Left ventricle myocardium inferior (tissue), 1 donor: ENCODE measurements around the gene GJC1. TPM values are rescaled to one million over a fixed set of nuclear protein-coding genes. Genes with fewer than 3 reads are reported as not detected.

Experiments used
- DNase-seq: peaks from one replicate; pipeline ENCODE4 v3.0.0-alpha.2; 2020
- H3K27ac ChIP-seq: fragments of 200-600 bp; replicated peaks from 2 replicates; pipeline ENCODE4 v1.8.0; 2021
- H3K27me3 ChIP-seq: fragments of 200-600 bp; 2 replicates; pipeline ENCODE4 v1.8.0; 2021; ENCODE audit warnings: low read depth
- H3K36me3 ChIP-seq: fragments of 200-600 bp; 2 replicates; pipeline ENCODE4 v1.8.0; 2021
- H3K4me1 ChIP-seq: fragments of 200-600 bp; 2 replicates; pipeline ENCODE4 v1.8.0; 2021
- H3K4me3 ChIP-seq: fragments of 200-600 bp; 2 replicates; pipeline ENCODE4 v1.8.0; 2021; ENCODE audit warnings: mild to moderate bottlenecking, moderate library complexity
- H3K9me3 ChIP-seq: fragments of 200-600 bp; replicated peaks from 2 replicates; pipeline ENCODE4 v1.8.0; 2021
- CTCF ChIP-seq: fragments of 200-600 bp; IDR thresholded peaks from 2 replicates; pipeline ENCODE4 v1.8.0; 2021; ENCODE audit warnings: antibody characterized with exemption, mild to moderate bottlenecking, borderline replicate concordance
- intact Hi-C: fragments of 100-400 bp; cut with micrococcal nuclease; formaldehyde crosslinking; loops from one replicate; pipeline ENCODE4 v1.11.0; 2022
- total RNA-seq: library from RNA; stranded (reverse); fragmentation: NEBNext Ultra II Directional; extraction: Animal tissue kit (Norgen Biotek cat#: 25700); gene quantifications from one replicate; pipeline ENCODE4 v1.2.1, GENCODE V29; 2021
- donor health status: DM: no; HTN: yes; CAD: no; lungs with severe emphysema.

The GJC1 gene
- total RNA-seq, 1 donor from 2014 or later: 18.8 TPM

- Histone ChIP-seq H3K4me3 (no peak overlapping the region), H3K9me3 (no peaks in the 10 kb centered on the region), H3K27me3 (no peaks in the 10 kb centered on the region), H3K4me1 (peaks cover 39% of the 10 kb centered on the region), H3K36me3 (peaks cover 27% of the 10 kb centered on the region), H3K27ac (no peak overlapping the region)
- no peak for DNase-seq
- no peak for TF ChIP-seq CTCF
- intact Hi-C loops: no loop called here
Observed at GRCh38 chr17:44808156-44808555, 21.9 kb downstream of the GJC1 start.

- intact Hi-C loops: no loop called here
- H3K9me3 ChIP-seq: no peaks in the 10 kb centered on the region
- TF ChIP-seq CTCF: no peak
- H3K36me3 ChIP-seq: peaks cover 27% of the 10 kb centered on the region
- H3K4me1 ChIP-seq: peaks cover 39% of the 10 kb centered on the region
- DNase-seq: no peak
- no peaks in the 10 kb centered on the region for H3K27me3 ChIP-seq
- H3K4me3 ChIP-seq: no peak overlapping the region
- no peak overlapping the region for H3K27ac ChIP-seq
Observed at GRCh38 chr17:44807817-44808155, 22.3 kb downstream of the GJC1 start.

- Histone ChIP-seq H3K4me3 (no peak overlapping the region), H3K9me3 (no peaks in the 10 kb centered on the region), H3K36me3 (peaks cover 27% of the 10 kb centered on the region), H3K27me3 (no peaks in the 10 kb centered on the region), H3K27ac (no peak overlapping the region), H3K4me1 (peaks cover 39% of the 10 kb centered on the region)
- TF ChIP-seq CTCF: no peak
- intact Hi-C loops: no loop called here
- DNase-seq: no peak
Observed at GRCh38 chr17:44807093-44807816, 22.8 kb downstream of the GJC1 start.

GRCh38 chr17:44804302-44805089 is 25.6 kb downstream of the GJC1 start:
- Histone ChIP-seq H3K36me3 (peaks cover 30% of the 10 kb centered on the region), H3K9me3 (no peaks in the 10 kb centered on the region), H3K4me3 (no peak overlapping the region), H3K27ac (peak overlapping the region; percentile 86), H3K4me1 (peaks cover 41% of the 10 kb centered on the region), H3K27me3 (no peaks in the 10 kb centered on the region)
- DNase-seq: peak; percentile 65
- intact Hi-C loops: no loop called here
- TF ChIP-seq CTCF: no peak

GRCh38 chr17:44801880-44802279 is 28.2 kb downstream of the GJC1 start:
- Histone ChIP-seq H3K4me1 (peaks cover 65% of the 10 kb centered on the region), H3K4me3 (no peak overlapping the region), H3K9me3 (no peaks in the 10 kb centered on the region), H3K36me3 (peaks cover 29% of the 10 kb centered on the region), H3K27ac (peak overlapping the region; percentile 86), H3K27me3 (no peaks in the 10 kb centered on the region)
- no peak for TF ChIP-seq CTCF
- no peak for DNase-seq
- intact Hi-C loops: no loop called here
